Smooth muscle cell of bladder (primary cell): ENCODE data around the gene LRCH2. TPM values are rescaled to one million over a fixed set of nuclear protein-coding genes. Genes with fewer than 3 reads are reported as not detected.

ENCODE experiments used
- total RNA-seq: library from RNA; depleted of rRNA; stranded (reverse); fragments of >200 nt; gene quantifications from 2 replicates; pipeline ENCODE4 v1.2.3, GENCODE V29; 2014

LRCH2 gene, protein sequence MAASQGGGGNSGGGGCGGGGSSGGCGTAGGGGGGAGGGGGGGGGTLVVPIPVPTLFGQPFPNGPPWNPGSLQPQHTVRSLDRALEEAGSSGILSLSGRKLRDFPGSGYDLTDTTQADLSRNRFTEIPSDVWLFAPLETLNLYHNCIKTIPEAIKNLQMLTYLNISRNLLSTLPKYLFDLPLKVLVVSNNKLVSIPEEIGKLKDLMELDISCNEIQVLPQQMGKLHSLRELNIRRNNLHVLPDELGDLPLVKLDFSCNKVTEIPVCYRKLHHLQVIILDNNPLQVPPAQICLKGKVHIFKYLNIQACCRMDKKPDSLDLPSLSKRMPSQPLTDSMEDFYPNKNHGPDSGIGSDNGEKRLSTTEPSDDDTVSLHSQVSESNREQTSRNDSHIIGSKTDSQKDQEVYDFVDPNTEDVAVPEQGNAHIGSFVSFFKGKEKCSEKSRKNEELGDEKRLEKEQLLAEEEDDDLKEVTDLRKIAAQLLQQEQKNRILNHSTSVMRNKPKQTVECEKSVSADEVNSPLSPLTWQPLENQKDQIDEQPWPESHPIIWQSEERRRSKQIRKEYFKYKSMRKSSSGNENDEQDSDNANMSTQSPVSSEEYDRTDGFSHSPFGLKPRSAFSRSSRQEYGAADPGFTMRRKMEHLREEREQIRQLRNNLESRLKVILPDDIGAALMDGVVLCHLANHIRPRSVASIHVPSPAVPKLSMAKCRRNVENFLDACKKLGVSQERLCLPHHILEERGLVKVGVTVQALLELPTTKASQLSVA
- total RNA-seq: 11.5 and 14.2 TPM in 2 replicates

DNA sequence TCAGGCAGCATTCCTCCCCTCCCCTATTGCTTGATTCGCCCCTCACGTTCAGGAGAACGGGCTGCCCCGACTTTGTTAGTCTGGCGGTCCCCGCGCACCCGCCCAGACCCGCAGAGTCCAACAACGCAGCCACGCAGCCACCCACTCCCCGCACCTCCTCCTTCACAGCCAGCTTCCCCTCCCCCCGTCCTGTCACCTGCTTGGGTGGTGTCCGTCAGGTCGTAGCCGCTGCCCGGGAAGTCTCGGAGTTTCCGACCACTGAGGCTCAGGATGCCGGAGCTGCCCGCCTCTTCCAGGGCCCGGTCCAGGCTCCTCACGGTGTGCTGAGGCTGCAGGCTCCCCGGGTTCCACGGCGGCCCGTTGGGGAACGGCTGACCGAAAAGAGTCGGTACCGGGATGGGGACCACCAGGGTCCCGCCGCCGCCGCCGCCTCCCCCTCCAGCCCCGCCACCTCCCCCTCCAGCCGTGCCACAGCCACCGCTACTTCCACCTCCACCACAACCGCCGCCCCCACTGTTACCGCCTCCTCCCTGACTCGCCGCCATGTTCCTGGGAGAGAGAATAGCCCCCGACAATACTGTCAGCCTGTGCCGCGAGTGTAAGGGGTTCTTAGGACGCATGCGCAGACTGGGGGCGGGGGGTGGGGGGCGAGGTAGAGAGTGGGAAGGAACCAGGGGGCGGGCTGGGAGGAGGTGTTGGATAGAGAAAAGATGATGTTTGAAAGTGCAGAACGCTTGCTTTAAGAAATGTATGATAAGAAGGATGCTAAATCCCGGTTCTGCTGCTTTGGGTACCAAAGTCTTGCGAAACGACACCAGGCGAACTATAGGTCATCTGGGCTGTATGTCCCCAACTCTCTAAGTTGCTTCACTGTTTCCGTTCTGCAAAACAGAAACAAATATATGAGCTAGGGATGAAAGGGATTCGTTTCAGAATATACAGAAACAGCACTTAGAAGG lies at the start of gene LRCH2:
TSS of gene LRCH2 (minus strand) at position 600 of the 959 bp plus-strand sequence. CDS start at position 545, 55 bp downstream.

DNA sequence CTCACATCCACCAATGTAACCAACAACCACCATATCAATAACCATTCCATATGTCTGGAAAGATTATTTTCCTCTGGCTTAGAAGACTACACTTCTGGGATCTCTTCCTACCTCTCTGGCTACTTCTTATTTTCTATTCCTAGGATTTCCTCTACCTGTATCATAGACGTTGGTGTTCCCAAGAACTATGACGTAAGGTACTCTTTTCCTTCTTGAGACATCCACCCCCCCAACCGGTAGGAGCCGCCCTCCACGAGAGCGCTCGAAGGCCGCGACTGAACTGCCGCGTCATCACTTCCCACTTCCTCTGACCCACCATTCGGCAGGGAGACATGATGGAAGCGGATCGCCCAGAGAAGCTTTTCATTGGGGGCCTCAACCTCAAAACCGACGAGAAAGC lies 44.8 kb downstream of the LRCH2 start, which contains the start of gene RBMXL3:
TSS of gene RBMXL3 (plus strand) at position 301 of the 400 bp plus-strand sequence. CDS start at position 333, 32 bp downstream.

Other genes with a start within 250 kb of the LRCH2 start
- 440 and 612 TPM in 2 replicates for gene IL13RA2, start 216.5 kb downstream of the LRCH2 start, total RNA-seq
- gene RBMXL3, start 44.7 kb downstream of the LRCH2 start, total RNA-seq: not detected in 2 replicates
- not detected in 2 replicates for gene LUZP4, start 55.6 kb upstream of the LRCH2 start, total RNA-seq